K562 (cell line): Measurements from ENCODE around the gene TEX261. TPM values are rescaled to one million over a fixed set of nuclear protein-coding genes. Genes with fewer than 3 reads are reported as not detected.

Experiments
- ATAC-seq: fragments of 200-7000 bp; cut with Tn5 transposase; 3 replicates; pipeline ENCODE4 v1.9.1; 2020; ENCODE audit warnings: moderate library complexity
- BruUV-seq: library from RNA; stranded (reverse); fragments of 400-500 nt; replicated peaks from 2 replicates; lab custom pipeline; 2021; lab: Mats Ljungman, UMichigan
- CTCF ChIA-PET: fragments of 300-600 bp; formaldehyde crosslinking; extraction: SDS; loops from one replicate; lab custom pipeline; 2021; ENCODE audit warnings: low intra/inter-chr PET ratio; lab: Yijun Ruan, JAX
- POLR2A ChIA-PET: fragments of 300-600, 350-650 bp; sonication (Branson Sonifier 250); formaldehyde crosslinking; extraction: SDS; loops from one replicate; lab custom pipeline; 2021; ENCODE audit warnings: antibody characterized with exemption, inconsistent platforms; lab: Yijun Ruan, JAX
- DNase-seq, 4 experiments: peaks; one replicate each; pipeline versions ENCODE4 v3.0.0 to v3.0.0-alpha.2; 2011 to 2018; ENCODE audit warnings: low spot score in 3 of 4, mixed read lengths in 3 of 4; ENCODE audit errors: extremely low read depth in 1 of 4
- FAIRE-seq: peaks from 2 replicates; lab custom pipeline; 2011; peaks lifted over from hg19 to GRCh38; lab: Jason Lieb, UNC
- H2AFZ ChIP-seq: 2 replicates; pipeline ENCODE4 v1.6.0; 2011; ENCODE audit warnings: low read depth, low read length, control low read depth, inconsistent platforms
- H3K27ac ChIP-seq: fragments of 200-600 bp; 3 replicates; pipeline ENCODE4 v1.8.0; 2011; ENCODE audit warnings: low read depth, mild to moderate bottlenecking, control low read depth, inconsistent platforms, low read length, moderate library complexity, mixed read lengths; ENCODE audit errors: extremely low read depth
- H3K27me3 ChIP-seq, 2 experiments: fragments of 300-600 bp in 1 of 2; 2 replicates in 1 of 2; 3 replicates in 1 of 2; pipeline versions ENCODE4 v1.6.0 to v1.8.0; 2011; ENCODE audit warnings: inconsistent platforms in 2 of 2, low read length in 2 of 2, mild to moderate bottlenecking in 1 of 2, mixed read lengths in 1 of 2, moderate library complexity in 1 of 2; ENCODE audit not compliant: control insufficient read depth in 2 of 2, insufficient read depth in 2 of 2
- H3K36me3 ChIP-seq: fragments of 300-600 bp; 3 replicates; pipeline ENCODE4 v1.8.0; 2011; ENCODE audit warnings: mild to moderate bottlenecking, low read length, inconsistent platforms; ENCODE audit not compliant: control insufficient read depth, insufficient read depth
- H3K4me1 ChIP-seq, 2 experiments: fragments of 200-600 bp in 1 of 2; replicated peaks in 1 of 2; 2 replicates in 1 of 2; 3 replicates in 1 of 2; pipeline versions ENCODE4 v1.5.1 to v1.8.0; 2011; ENCODE audit warnings: inconsistent platforms in 2 of 2, low read length in 2 of 2, mild to moderate bottlenecking in 1 of 2, mixed read lengths in 1 of 2, moderate library complexity in 1 of 2; ENCODE audit not compliant: control insufficient read depth in 2 of 2, insufficient read depth in 2 of 2
- H3K4me2 ChIP-seq: 2 replicates; pipeline ENCODE4 v1.6.1; 2011; ENCODE audit warnings: low read length, control low read depth, inconsistent platforms, mixed read lengths; ENCODE audit not compliant: insufficient read depth
- H3K4me3 ChIP-seq: fragments of 200-600 bp; sonication (generic), shearing (Covaris generic); 2 replicates; pipeline ENCODE4 v1.5.1; 2016; ENCODE audit warnings: control low read depth, inconsistent platforms
- H3K79me2 ChIP-seq: fragments of 200-600 bp; 3 replicates; pipeline ENCODE4 v1.8.0; 2011; ENCODE audit warnings: low read length, inconsistent platforms; ENCODE audit not compliant: control insufficient read depth, insufficient read depth
- H3K9ac ChIP-seq, 2 experiments: 2 replicates each; pipeline versions ENCODE4 v1.6.0 to v1.6.1; 2011; ENCODE audit warnings: low read depth in 2 of 2, low read length in 2 of 2, control low read depth in 1 of 2, inconsistent platforms in 1 of 2, mild to moderate bottlenecking in 1 of 2, mixed read lengths in 1 of 2; ENCODE audit not compliant: insufficient read depth in 1 of 2
- H3K9me1 ChIP-seq: one replicate; pipeline ENCODE4 v1.6.0; 2011; ENCODE audit warnings: inconsistent platforms, mild to moderate bottlenecking, low read length, moderate library complexity; ENCODE audit not compliant: control insufficient read depth, insufficient read depth
- H3K9me3 ChIP-seq: replicated peaks from 2 replicates; pipeline ENCODE4 v1.5.1; 2011; ENCODE audit warnings: low read depth, low read length, inconsistent platforms; ENCODE audit not compliant: control insufficient read depth, insufficient read depth
- H4K20me1 ChIP-seq: replicated peaks from 2 replicates; pipeline ENCODE4 v1.6.1; 2011; ENCODE audit warnings: low read length, inconsistent platforms, mixed read lengths; ENCODE audit not compliant: control insufficient read depth, insufficient read depth
- RFX1 ChIP-seq: fragments of 450-650 bp; IDR thresholded peaks from 2 replicates; pipeline ENCODE4 v1.6.1; 2016; ENCODE audit warnings: mild to moderate bottlenecking, moderate library complexity
- WGBS: fragments of 100-300 bp; shearing (Covaris generic); methylation state at CpG from one replicate; pipeline ENCODE4 v1.1.6; 2016; ENCODE audit warnings: low coverage, mixed read lengths; ENCODE audit not compliant: insufficient coverage; ENCODE audit errors: missing lambda C conversion rate; 5-methylcytosine and 5-hydroxymethylcytosine counted together
- in situ Hi-C: fragments of 300-500 bp; cut with MboI; formaldehyde crosslinking; loops from 4 replicates; pipeline ENCODE4 v1.15.0; 2018; ENCODE audit warnings: inconsistent platforms, mixed read lengths
- intact Hi-C: fragments of 100-400 bp; cut with micrococcal nuclease; formaldehyde crosslinking; loops from 2 replicates; pipeline ENCODE4 v1.14.2; 2022
- polyA plus RNA-seq, 8 experiments: library from polyadenylated mRNA; depleted of rRNA in 4 of 8; stranded (reverse) in 5 of 8; unstranded in 3 of 8; fragments of >200 nt; fragmentation: Nextera tagmentation in 2 of 8; fragmentation: Illumina TruSeq in 1 of 8; extraction: Ambion mirVana in 2 of 8; extraction: Trizol in 1 of 8; gene quantifications; 2 replicates each; pipeline versions ENCODE4 v1.2.1 to v1.2.3, GENCODE V29; 2011 to 2014; ENCODE audit warnings: inconsistent platforms in 1 of 8, missing spikeins in 1 of 8
- total RNA-seq, 7 experiments: library from RNA; depleted of rRNA in 6 of 7; stranded (reverse); fragments of >200 nt in 6 of 7; fragmentation: Illumina TruSeq in 2 of 7; extraction: Trizol in 2 of 7; gene quantifications; 2 replicates each; pipeline versions ENCODE4 v1.2.1 to v1.2.3, GENCODE V29; 2011 to 2021; ENCODE audit warnings: low replicate concordance in 1 of 7
- TF ChIP-seq, protein P1 (sequence below): fragments of 250-450 bp; sonication (Bioruptor Pico); IDR thresholded peaks from 2 replicates; pipeline ENCODE4 v1.5.0; 2020; ENCODE audit warnings: mild to moderate bottlenecking
- TF ChIP-seq, protein P2 (sequence below), 2 experiments: fragments of 450-650 bp; formaldehyde crosslinking in 1 of 2; IDR thresholded peaks; 2 replicates each; pipeline versions ENCODE4 v1.4.0 to v1.6.1; 2014 to 2020; ENCODE audit warnings: mild to moderate bottlenecking in 2 of 2, borderline replicate concordance in 1 of 2, low read depth in 1 of 2
- TF ChIP-seq, protein P3 (sequence below), 3 experiments: IDR thresholded peaks in 2 of 3; conservative IDR thresholded peaks in 1 of 3; 2 replicates each; pipeline ENCODE4 v1.5.1; 2011 to 2012; ENCODE audit warnings: low read length in 3 of 3, mild to moderate bottlenecking in 3 of 3, control low read depth in 2 of 3, improper control_type of control experiment in 1 of 3, inconsistent platforms in 1 of 3, low read depth in 1 of 3, mixed read lengths in 1 of 3, moderate library complexity in 1 of 3; ENCODE audit not compliant: insufficient read depth in 2 of 3

Gene TEX261
- total and polyA plus RNA-seq, 9 of the 15 experiments (the other 6 are each of a cell fraction or from before 2014, with no cell fraction given): 11.9 to 110 (median 51.9) TPM

GRCh38 chr2:70960833-70961647 lies 33.6 kb downstream of the TEX261 start:
- ChIA-PET CTCF (no interaction called here), POLR2A (interaction anchor here (0.6 to 1.4 kb wide), 2 partner anchors 10 to 223 kb away, joined by 3 to 5 read pairs; no protein-coding TSS in a partner anchor)
- in situ Hi-C loops: no loop called here
- no peak overlapping the region for H3K9ac ChIP-seq
- no peak overlapping the region for H3K4me3 ChIP-seq
- peak in 3 of 4 experiments; percentile 26 to 37 (median 30) for DNase-seq
- no peaks in the 10 kb centered on the region for H3K9me1 ChIP-seq
- intact Hi-C loops: no loop called here
- BruUV-seq: no TSS peak
- H3K79me2 ChIP-seq: no peaks in the 10 kb centered on the region
- no peak overlapping the region for H3K27ac ChIP-seq
- H3K36me3 ChIP-seq: no peaks in the 10 kb centered on the region
- no peaks in the 10 kb centered on the region; the same call in none of the 2 replicates for H4K20me1 ChIP-seq
- peaks cover 7 to 66% of the 10 kb centered on the region in 2 experiments; a peak in 3 of 5 replicates for H3K27me3 ChIP-seq
- ATAC-seq: peak; percentile 51
- FAIRE-seq: no peak
- 6% methylated on average over 13 of the region's 14 CpGs for WGBS
- H3K4me1 ChIP-seq: peaks cover 0 to 14% of the 10 kb centered on the region in 2 experiments; a peak in 3 of 5 replicates
- no peak overlapping the region for H3K4me2 ChIP-seq
- H3K9me3 ChIP-seq: no peaks in the 10 kb centered on the region
- TF ChIP-seq, protein P1, sequence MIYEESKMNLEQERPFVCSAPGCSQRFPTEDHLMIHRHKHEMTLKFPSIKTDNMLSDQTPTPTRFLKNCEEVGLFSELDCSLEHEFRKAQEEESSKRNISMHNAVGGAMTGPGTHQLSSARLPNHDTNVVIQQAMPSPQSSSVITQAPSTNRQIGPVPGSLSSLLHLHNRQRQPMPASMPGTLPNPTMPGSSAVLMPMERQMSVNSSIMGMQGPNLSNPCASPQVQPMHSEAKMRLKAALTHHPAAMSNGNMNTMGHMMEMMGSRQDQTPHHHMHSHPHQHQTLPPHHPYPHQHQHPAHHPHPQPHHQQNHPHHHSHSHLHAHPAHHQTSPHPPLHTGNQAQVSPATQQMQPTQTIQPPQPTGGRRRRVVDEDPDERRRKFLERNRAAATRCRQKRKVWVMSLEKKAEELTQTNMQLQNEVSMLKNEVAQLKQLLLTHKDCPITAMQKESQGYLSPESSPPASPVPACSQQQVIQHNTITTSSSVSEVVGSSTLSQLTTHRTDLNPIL (CRISPR knock-in tag): no peak
- TF ChIP-seq RFX1: peak; percentile 74
- TF ChIP-seq, protein P2, sequence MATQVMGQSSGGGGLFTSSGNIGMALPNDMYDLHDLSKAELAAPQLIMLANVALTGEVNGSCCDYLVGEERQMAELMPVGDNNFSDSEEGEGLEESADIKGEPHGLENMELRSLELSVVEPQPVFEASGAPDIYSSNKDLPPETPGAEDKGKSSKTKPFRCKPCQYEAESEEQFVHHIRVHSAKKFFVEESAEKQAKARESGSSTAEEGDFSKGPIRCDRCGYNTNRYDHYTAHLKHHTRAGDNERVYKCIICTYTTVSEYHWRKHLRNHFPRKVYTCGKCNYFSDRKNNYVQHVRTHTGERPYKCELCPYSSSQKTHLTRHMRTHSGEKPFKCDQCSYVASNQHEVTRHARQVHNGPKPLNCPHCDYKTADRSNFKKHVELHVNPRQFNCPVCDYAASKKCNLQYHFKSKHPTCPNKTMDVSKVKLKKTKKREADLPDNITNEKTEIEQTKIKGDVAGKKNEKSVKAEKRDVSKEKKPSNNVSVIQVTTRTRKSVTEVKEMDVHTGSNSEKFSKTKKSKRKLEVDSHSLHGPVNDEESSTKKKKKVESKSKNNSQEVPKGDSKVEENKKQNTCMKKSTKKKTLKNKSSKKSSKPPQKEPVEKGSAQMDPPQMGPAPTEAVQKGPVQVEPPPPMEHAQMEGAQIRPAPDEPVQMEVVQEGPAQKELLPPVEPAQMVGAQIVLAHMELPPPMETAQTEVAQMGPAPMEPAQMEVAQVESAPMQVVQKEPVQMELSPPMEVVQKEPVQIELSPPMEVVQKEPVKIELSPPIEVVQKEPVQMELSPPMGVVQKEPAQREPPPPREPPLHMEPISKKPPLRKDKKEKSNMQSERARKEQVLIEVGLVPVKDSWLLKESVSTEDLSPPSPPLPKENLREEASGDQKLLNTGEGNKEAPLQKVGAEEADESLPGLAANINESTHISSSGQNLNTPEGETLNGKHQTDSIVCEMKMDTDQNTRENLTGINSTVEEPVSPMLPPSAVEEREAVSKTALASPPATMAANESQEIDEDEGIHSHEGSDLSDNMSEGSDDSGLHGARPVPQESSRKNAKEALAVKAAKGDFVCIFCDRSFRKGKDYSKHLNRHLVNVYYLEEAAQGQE (IDR thresholded peaks at IDR 0.05; ENCODE audit: borderline replicate concordance): peak; percentile 17; the same call in 1 of the 2 replicates
- TF ChIP-seq, protein P2 (CRISPR knock-in tag; IDR thresholded peaks at IDR 0.05; ENCODE audit: low read depth): no peak
- TF ChIP-seq, protein P3, sequence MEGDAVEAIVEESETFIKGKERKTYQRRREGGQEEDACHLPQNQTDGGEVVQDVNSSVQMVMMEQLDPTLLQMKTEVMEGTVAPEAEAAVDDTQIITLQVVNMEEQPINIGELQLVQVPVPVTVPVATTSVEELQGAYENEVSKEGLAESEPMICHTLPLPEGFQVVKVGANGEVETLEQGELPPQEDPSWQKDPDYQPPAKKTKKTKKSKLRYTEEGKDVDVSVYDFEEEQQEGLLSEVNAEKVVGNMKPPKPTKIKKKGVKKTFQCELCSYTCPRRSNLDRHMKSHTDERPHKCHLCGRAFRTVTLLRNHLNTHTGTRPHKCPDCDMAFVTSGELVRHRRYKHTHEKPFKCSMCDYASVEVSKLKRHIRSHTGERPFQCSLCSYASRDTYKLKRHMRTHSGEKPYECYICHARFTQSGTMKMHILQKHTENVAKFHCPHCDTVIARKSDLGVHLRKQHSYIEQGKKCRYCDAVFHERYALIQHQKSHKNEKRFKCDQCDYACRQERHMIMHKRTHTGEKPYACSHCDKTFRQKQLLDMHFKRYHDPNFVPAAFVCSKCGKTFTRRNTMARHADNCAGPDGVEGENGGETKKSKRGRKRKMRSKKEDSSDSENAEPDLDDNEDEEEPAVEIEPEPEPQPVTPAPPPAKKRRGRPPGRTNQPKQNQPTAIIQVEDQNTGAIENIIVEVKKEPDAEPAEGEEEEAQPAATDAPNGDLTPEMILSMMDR (IDR thresholded peaks at IDR 0.05 in 2 of 3, conservative IDR thresholded peaks at IDR 0.05 in 1 of 3; ENCODE audit: insufficient read depth in 2 of 3, low read depth in 1 of 3, low read length in 3 of 3): peak in 2 of 3 experiments; percentile 15 to 23; a peak in 3 of 6 replicates
- no peak overlapping the region for H2AFZ ChIP-seq
